ENCODE results near the gene ABCC8. TPM values are rescaled to one million over a fixed set of nuclear protein-coding genes. Genes with fewer than 3 reads are reported as not detected.

Gene ABCC8
- total RNA-seq, 6 experiments from 2014 or later = not detected

DNA sequence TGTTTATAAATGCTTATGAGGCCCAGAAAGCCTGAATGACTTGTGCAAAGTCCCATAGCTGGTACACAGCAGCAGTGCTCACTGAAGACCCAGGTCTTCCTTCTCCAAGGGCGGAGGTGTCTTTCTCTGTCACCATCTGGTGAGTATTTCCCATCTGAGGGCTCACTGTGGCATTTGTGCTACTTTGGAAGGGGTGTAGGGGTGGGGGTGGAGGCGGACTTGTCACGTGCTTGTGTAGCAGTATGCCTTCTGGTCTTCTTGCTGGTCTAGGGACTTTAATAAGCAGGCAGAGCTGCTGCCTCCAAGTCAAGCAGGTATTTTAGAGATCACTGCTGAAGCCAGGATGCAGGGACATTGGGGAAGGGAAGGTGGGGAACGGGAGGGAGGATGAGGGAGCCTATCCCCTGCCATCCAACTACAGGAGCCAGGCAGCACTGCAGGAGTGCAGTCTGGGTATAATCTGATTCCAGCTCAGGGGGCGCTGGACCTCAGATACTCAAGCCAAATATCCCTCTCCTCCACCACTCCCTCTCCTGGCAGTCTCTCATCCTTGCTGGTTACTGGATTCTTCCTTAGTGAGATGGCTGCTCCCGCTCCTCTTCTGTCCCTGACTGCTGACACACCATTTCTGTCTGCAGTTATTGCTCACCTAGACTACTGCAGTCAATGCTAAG lies 3.4 kb downstream of the ABCC8 start:
- Mint-ChIP-seq H3K27ac (no peak overlapping the region), H3K36me3 (ENCODE audit: low read depth) (no peaks in the 10 kb centered on the region), H3K4me3 (no peak overlapping the region), H3K27me3 (ENCODE audit: insufficient read depth) (peaks cover 36% of the 10 kb centered on the region), H3K4me1 (ENCODE audit: low read depth) (no peaks in the 10 kb centered on the region), H3K9me3 (no peaks in the 10 kb centered on the region)
- DNase-seq = peak; percentile 48
- TF ChIP-seq, protein P1, sequence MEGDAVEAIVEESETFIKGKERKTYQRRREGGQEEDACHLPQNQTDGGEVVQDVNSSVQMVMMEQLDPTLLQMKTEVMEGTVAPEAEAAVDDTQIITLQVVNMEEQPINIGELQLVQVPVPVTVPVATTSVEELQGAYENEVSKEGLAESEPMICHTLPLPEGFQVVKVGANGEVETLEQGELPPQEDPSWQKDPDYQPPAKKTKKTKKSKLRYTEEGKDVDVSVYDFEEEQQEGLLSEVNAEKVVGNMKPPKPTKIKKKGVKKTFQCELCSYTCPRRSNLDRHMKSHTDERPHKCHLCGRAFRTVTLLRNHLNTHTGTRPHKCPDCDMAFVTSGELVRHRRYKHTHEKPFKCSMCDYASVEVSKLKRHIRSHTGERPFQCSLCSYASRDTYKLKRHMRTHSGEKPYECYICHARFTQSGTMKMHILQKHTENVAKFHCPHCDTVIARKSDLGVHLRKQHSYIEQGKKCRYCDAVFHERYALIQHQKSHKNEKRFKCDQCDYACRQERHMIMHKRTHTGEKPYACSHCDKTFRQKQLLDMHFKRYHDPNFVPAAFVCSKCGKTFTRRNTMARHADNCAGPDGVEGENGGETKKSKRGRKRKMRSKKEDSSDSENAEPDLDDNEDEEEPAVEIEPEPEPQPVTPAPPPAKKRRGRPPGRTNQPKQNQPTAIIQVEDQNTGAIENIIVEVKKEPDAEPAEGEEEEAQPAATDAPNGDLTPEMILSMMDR (IDR thresholded peaks at IDR 0.05) = peak; percentile 62

DNA sequence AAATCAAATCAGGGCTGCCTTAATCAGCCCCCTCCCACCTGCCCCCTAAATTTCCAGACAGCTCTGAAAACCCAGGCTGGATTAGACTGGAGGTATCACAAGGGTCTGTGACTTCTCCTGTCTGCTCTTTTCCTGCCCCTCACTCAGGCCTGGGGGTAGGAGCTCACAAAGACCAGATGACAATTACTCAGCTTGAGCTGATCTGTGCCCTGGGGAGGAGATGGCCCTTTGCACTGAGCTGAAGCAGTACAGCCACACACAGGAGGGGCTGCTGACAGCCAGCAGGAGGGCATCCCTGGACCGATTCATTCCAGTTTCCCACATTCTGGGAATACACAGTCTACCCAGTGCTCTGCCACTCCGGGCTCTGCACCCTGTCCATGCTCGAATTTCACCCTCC lies 4.2 kb downstream of the ABCC8 start:
- Mint-ChIP-seq H3K9me3 (no peaks in the 10 kb centered on the region), H3K27me3 (ENCODE audit: insufficient read depth) (peaks cover 35% of the 10 kb centered on the region), H3K36me3 (ENCODE audit: low read depth) (no peaks in the 10 kb centered on the region), H3K27ac (no peak overlapping the region), H3K4me3 (no peak overlapping the region), H3K4me1 (ENCODE audit: low read depth) (no peaks in the 10 kb centered on the region)
- TF ChIP-seq, protein P1 (IDR thresholded peaks at IDR 0.05) = no peak
- DNase-seq = no peak

DNA sequence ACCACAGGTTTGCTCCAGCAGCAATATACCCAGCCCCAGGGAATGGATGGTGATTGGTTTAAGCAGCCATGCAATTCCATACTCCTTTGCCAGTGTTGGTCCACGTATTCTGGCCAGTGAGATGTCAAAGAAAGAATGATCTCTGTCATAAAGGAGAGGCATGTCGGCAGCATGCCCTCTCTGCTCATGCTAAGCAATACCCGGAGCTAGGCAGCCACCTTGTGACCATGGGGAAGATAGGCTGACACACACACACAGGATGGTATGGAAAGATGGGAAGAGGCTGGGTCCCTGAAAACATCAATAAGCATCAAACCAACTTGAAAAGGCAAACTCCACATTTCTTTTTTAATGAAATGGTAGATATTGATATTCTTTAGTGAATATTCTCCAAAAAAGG lies 5.1 kb downstream of the ABCC8 start:
- no peak overlapping the region for H3K27ac Mint-ChIP-seq
- H3K27me3 Mint-ChIP-seq (ENCODE audit: insufficient read depth) = peaks cover 35% of the 10 kb centered on the region
- H3K4me3 Mint-ChIP-seq = no peak overlapping the region
- no peaks in the 10 kb centered on the region for H3K36me3 Mint-ChIP-seq (ENCODE audit: low read depth)
- no peaks in the 10 kb centered on the region for H3K9me3 Mint-ChIP-seq
- no peak for DNase-seq
- H3K4me1 Mint-ChIP-seq (ENCODE audit: low read depth) = no peaks in the 10 kb centered on the region
- TF ChIP-seq, protein P1 (IDR thresholded peaks at IDR 0.05) = no peak

DNA sequence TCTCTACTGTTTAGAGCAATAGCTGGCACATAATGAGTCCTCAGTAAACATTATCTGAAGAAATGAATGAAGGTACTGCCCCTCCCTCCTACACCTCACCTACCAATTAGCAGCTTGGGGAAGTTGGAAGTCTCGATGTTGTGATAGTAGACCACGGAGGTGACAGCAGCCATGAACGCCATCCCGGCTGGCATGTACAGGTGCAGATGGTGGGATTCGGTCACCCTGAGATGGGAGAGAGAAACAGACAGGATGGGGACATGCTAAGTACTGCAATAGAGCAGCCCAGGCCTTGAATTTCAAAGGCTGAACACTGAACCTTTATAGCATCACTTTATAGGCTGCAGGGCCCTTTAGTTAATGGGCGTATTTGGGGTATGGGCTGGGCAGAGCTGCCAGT lies 6.6 kb downstream of the ABCC8 start:
- Mint-ChIP-seq H3K9me3 (no peaks in the 10 kb centered on the region), H3K27me3 (ENCODE audit: insufficient read depth) (peaks cover 30% of the 10 kb centered on the region), H3K27ac (no peak overlapping the region), H3K4me1 (ENCODE audit: low read depth) (no peaks in the 10 kb centered on the region), H3K36me3 (ENCODE audit: low read depth) (no peaks in the 10 kb centered on the region), H3K4me3 (no peak overlapping the region)
- TF ChIP-seq, protein P1 (IDR thresholded peaks at IDR 0.05) = no peak
- DNase-seq = no peak

DNA sequence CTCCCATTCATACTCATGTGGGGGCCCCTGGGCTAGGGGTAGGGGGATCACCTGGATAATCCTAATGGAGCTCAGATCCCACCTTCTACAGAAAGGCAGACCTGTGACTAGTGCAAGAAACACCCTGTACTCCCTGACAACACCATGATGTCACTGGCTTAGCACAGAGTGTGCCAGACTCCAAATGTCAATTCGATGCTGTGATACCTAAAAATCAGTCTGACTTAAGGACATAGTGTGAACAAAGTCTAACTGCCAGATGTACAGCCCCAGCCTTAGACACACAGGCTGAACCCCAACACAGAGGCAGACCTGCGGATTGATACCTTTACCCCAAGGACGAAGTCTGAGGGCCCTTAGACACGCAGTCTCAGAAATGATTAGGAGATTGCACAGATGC lies 8.5 kb downstream of the ABCC8 start:
- H3K27ac Mint-ChIP-seq = no peak overlapping the region
- no peaks in the 10 kb centered on the region for H3K36me3 Mint-ChIP-seq (ENCODE audit: low read depth)
- H3K4me3 Mint-ChIP-seq = no peak overlapping the region
- no peaks in the 10 kb centered on the region for H3K4me1 Mint-ChIP-seq (ENCODE audit: low read depth)
- H3K27me3 Mint-ChIP-seq (ENCODE audit: insufficient read depth) = peaks cover 19% of the 10 kb centered on the region
- TF ChIP-seq, protein P1 (IDR thresholded peaks at IDR 0.05) = no peak
- H3K9me3 Mint-ChIP-seq = no peaks in the 10 kb centered on the region
- no peak for DNase-seq

Measured in HFFc6 (cell line).